Measurements from ENCODE around the gene TVP23A.
A peak's percentile ranks its signal among the peaks of the same experiment; 100 is the strongest.

Gene TVP23A

DNA sequence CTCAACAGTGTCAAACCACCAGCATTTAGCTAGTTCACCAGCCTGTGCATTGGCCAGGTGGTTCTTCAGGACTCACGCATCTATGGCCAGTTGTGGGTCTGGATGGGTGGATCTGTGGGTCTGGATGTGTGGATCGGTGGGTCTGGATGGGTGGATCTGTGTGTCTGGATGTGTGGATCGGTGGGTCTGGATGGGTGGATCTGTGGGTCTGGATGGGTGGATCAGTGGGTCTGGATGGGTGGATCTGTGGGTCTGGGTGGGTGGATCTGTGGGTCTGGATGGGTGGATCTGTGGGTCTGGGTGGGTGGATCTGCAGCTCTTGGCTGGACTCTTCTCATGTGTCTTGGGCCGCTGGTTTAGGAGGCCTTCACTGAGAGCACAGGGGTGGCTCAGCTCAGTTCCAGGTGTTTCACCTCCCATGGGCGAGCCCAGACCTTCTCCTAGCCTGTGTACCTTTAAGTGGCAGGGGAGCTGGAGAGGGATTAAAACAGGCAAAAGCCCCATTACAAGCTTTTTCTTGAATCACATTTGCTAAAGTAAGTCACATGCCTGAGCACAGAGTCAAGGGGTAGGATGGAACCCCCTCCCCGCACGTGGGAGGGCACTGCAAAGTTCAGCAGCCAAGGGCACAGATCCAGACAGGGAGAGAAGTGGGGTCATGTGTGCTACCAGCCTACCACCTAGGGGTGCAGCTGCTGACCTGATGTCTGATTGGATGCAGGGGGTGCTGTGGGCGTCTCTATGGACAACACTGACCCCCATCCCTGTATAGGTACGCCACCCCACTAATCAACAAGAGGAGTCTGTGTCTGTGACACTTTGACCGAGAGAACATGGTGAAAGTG lies 78.4 kb downstream of the TVP23A start:
- no peaks in the 10 kb centered on the region for H3K9me3 ChIP-seq (ENCODE audit: control insufficient read depth, low read length)
- H3K79me2 ChIP-seq, result no peaks in the 10 kb centered on the region
- H3K36me3 ChIP-seq (ENCODE audit: control insufficient read depth, insufficient read depth, low read length), result no peaks in the 10 kb centered on the region
- H3K4me2 ChIP-seq (ENCODE audit: low read length), result no peak overlapping the region
- H2AFZ ChIP-seq, result no peak overlapping the region
- peaks cover 4% of the 10 kb centered on the region for H3K4me1 ChIP-seq
- H3K9ac ChIP-seq, result no peak overlapping the region
- H3K4me3 ChIP-seq (ENCODE audit: low read depth, low read length), result no peak overlapping the region
- no peaks in the 10 kb centered on the region for H3K27me3 ChIP-seq (ENCODE audit: control insufficient read depth, insufficient read depth, low read length)
- TF ChIP-seq, protein P1, sequence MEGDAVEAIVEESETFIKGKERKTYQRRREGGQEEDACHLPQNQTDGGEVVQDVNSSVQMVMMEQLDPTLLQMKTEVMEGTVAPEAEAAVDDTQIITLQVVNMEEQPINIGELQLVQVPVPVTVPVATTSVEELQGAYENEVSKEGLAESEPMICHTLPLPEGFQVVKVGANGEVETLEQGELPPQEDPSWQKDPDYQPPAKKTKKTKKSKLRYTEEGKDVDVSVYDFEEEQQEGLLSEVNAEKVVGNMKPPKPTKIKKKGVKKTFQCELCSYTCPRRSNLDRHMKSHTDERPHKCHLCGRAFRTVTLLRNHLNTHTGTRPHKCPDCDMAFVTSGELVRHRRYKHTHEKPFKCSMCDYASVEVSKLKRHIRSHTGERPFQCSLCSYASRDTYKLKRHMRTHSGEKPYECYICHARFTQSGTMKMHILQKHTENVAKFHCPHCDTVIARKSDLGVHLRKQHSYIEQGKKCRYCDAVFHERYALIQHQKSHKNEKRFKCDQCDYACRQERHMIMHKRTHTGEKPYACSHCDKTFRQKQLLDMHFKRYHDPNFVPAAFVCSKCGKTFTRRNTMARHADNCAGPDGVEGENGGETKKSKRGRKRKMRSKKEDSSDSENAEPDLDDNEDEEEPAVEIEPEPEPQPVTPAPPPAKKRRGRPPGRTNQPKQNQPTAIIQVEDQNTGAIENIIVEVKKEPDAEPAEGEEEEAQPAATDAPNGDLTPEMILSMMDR (IDR thresholded peaks at IDR 0.05), result no peak
- no peak overlapping the region for H3K27ac ChIP-seq

DNA sequence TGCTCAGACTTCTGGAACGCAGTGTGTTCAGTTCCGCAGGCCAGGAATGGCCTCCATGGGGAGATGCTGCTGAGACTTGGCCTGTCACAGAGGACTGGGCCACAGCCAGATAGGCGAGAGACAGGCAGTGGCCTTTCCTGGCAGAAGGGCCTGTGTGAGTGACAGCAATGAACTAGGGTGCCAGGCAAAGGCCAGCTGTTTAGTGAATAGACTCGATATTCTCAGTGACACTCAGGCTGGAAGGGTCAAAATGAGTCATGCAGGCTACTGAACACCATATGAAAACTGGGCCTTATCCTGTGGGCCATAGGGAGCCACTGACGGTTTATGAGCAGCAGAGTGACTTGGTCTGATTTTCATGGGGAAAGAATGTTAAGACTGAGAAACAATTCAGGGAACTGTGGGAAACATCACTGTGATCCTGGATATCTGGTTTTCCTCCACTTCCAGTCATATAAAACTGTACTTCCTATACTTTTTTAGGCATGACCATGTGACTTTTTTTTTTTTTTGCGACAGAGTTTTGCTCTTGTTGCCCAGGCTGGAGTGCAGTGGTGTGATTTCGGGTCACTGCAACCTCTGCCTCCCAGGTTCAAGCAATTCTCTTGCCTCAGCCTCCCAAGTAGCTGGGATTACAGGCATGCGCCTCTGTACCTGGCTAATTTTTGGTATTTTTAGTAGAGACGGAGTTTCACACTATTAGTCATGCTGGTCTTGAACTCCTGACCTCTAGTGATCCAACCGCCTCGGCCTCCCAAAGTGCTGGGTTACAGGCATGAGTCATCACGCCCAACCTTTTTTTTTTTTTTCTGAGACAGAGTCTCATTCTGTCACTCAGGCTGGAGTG lies 80.1 kb downstream of the TVP23A start:
- Histone ChIP-seq H3K4me1 (peaks cover 4% of the 10 kb centered on the region), H3K4me3 (ENCODE audit: low read depth, low read length) (no peak overlapping the region), H3K4me2 (ENCODE audit: low read length) (no peak overlapping the region), H3K27me3 (ENCODE audit: control insufficient read depth, insufficient read depth, low read length) (no peaks in the 10 kb centered on the region), H3K9me3 (ENCODE audit: control insufficient read depth, low read length) (no peaks in the 10 kb centered on the region), H3K27ac (peak overlapping the region; percentile 42), H3K79me2 (no peaks in the 10 kb centered on the region), H2AFZ (no peak overlapping the region), H3K36me3 (ENCODE audit: control insufficient read depth, insufficient read depth, low read length) (no peaks in the 10 kb centered on the region), H3K9ac (no peak overlapping the region)
- TF ChIP-seq, protein P1 (IDR thresholded peaks at IDR 0.05), result no peak

DNA sequence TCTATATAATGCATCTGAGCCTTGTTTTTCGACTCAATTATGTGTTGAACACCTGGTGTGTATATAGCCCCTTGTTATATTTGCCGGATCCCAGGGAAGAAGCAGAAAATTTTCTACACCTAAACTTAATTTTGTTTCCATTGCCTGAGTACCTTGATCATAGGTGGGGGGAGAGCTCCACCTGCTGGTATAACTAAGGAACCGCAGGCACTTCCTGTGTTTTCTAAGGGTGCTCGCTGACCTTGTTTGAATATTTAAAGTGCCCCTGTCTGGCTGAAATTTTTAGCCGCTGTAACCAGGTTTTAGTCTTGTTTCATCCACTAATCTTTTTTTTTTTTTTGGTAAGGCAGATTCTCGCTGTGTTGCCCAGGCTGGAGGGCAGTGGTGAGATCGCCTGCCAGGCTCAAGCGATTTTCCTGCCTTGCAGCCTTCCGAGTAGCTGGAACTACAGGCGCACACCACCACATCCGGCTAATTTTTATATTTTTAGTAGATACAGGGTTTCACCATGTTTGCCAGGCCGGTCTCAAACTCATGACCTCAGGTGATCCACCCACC lies 81.4 kb downstream of the TVP23A start:
- H2AFZ ChIP-seq, result peak overlapping the region; percentile 54
- TF ChIP-seq, protein P1 (IDR thresholded peaks at IDR 0.05), result peak; percentile 96
- H3K36me3 ChIP-seq (ENCODE audit: control insufficient read depth, insufficient read depth, low read length), result no peaks in the 10 kb centered on the region
- H3K27me3 ChIP-seq (ENCODE audit: control insufficient read depth, insufficient read depth, low read length), result no peaks in the 10 kb centered on the region
- no peaks in the 10 kb centered on the region for H3K9me3 ChIP-seq (ENCODE audit: control insufficient read depth, low read length)
- H3K4me2 ChIP-seq (ENCODE audit: low read length), result no peak overlapping the region
- H3K9ac ChIP-seq, result no peak overlapping the region
- H3K4me3 ChIP-seq (ENCODE audit: low read depth, low read length), result no peak overlapping the region
- no peaks in the 10 kb centered on the region for H3K79me2 ChIP-seq
- no peaks in the 10 kb centered on the region for H3K4me1 ChIP-seq
- H3K27ac ChIP-seq, result no peak overlapping the region

DNA sequence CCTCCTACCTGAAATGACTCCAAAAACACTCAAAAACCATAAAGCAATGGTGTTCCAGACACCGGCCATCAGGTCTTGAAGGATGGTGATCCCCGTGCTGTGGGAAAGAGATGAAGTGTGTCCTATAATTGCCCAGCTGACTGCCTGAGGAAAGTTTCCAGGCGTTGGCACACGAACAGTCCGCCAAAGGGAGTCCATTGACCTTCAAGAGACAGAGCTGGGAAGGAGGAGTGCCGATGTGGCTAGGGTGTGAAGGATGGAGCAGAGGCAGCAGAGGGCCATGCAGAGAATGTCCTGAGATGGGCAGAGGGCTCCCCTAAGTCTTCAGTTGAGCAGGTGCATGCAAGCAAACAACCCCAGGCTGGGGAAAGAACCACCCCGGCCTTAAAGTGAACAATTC lies 86.8 kb downstream of the TVP23A start:
- no peak overlapping the region for H3K4me2 ChIP-seq (ENCODE audit: low read length)
- no peak overlapping the region for H3K4me3 ChIP-seq (ENCODE audit: low read depth, low read length)
- TF ChIP-seq, protein P1 (IDR thresholded peaks at IDR 0.05), result no peak

More for the DNA sequence above, 86.8 kb downstream of the TVP23A start:
- Histone ChIP-seq H3K27ac (no peak overlapping the region), H3K79me2 (no peaks in the 10 kb centered on the region), H3K36me3 (ENCODE audit: control insufficient read depth, insufficient read depth, low read length) (no peaks in the 10 kb centered on the region), H3K9ac (no peak overlapping the region), H3K4me1 (no peaks in the 10 kb centered on the region), H2AFZ (no peak overlapping the region), H3K9me3 (ENCODE audit: control insufficient read depth, low read length) (no peaks in the 10 kb centered on the region), H3K27me3 (ENCODE audit: control insufficient read depth, insufficient read depth, low read length) (no peaks in the 10 kb centered on the region)
